ENCODE data around the gene ATRX.

ATRX gene

DNA sequence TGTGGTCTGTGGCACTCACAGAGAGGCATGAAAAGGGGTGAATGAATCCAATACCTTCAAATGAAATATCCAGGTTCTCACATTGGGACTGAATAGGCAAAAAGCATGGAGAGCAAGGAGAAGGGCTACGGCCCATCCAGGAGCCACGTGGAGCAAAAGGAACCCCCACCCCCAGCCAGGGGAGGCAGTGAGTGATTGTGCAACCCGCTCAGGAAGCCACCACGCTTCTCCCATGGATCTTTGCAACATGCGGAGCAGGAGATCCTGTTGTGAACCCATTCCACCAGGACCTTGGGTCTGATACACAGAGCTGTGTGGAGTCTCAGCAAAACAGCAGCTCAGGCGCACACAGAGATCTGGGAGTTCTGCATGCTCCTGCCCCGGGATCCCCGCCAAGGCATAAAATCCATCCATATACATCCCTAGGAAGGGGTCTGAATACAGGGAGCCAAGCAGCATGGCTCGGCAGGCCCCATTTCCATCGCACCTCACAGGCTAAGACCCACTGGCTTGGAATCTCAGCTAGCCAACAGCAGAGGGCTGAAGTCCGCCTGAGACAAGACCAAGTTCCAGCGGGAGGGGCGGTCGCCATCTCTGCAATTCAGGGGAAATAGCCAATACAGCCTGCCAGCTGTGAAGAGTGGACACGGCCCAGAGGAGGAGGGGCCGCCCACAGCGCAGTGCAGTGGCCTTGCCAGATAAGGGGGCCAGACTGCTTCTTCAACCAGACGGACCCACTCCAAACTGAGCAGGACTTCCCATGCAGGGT, 258.6 kb downstream of the ATRX start:
- H3K4ac ChIP-seq (ENCODE audit: low read depth, low read length) = no peak overlapping the region
- no peak overlapping the region for H3K4me2 ChIP-seq (ENCODE audit: low read length)
- H3K4me3 ChIP-seq (ENCODE audit: low read depth, low read length) = no peak overlapping the region
- no peaks in the 10 kb centered on the region for H3K27me3 ChIP-seq (ENCODE audit: insufficient read depth, low read length)
- H2BK120ac ChIP-seq (ENCODE audit: insufficient read depth, low read length, poor library complexity) = no peak overlapping the region
- no peaks in the 10 kb centered on the region for H3K4me1 ChIP-seq (ENCODE audit: control insufficient read depth in 1 of 2, insufficient read depth in 2 of 2, low read length in 2 of 2)
- DNase-seq = no peak
- H2BK5ac ChIP-seq (ENCODE audit: low read depth, low read length, poor library complexity) = no peak overlapping the region
- no peak overlapping the region for H2AK5ac ChIP-seq (ENCODE audit: low read length)
- H2AFZ ChIP-seq (ENCODE audit: insufficient read depth, low read length, poor library complexity) = no peak overlapping the region
- H3K9me3 ChIP-seq (ENCODE audit: insufficient read depth, low read depth, low read length) = no peaks in the 10 kb centered on the region
- H3K18ac ChIP-seq (ENCODE audit: low read length) = no peak overlapping the region
- H4K12ac ChIP-seq (ENCODE audit: low read depth, low read length) = no peak overlapping the region
- no CpG with 5 or more reads among the region's 18 CpGs for WGBS (ENCODE audit: extremely low coverage, insufficient coverage, insufficient read length)
- no peak overlapping the region for H3K14ac ChIP-seq (ENCODE audit: low read length)
- no peaks in the 10 kb centered on the region for H3K79me2 ChIP-seq (ENCODE audit: control insufficient read depth, insufficient read depth, low read length, poor library complexity)
- no peak overlapping the region for H3K27ac ChIP-seq (ENCODE audit: low read depth, low read length)
- H4K8ac ChIP-seq (ENCODE audit: low read depth, low read length) = no peak overlapping the region
- peaks cover 0 to 6% of the 10 kb centered on the region in 2 experiments for H3K36me3 ChIP-seq (ENCODE audit: control insufficient read depth in 1 of 2, insufficient read depth in 2 of 2, low read length in 2 of 2)
- no peaks in the 10 kb centered on the region for H3K79me1 ChIP-seq (ENCODE audit: low read length)
- no peak overlapping the region for H3K9ac ChIP-seq (ENCODE audit: low read length)
- no peak overlapping the region for H2BK12ac ChIP-seq (ENCODE audit: low read length)
- H3K23ac ChIP-seq (ENCODE audit: low read length) = no peak overlapping the region
- no peak overlapping the region for H4K91ac ChIP-seq (ENCODE audit: low read depth, low read length)

DNA sequence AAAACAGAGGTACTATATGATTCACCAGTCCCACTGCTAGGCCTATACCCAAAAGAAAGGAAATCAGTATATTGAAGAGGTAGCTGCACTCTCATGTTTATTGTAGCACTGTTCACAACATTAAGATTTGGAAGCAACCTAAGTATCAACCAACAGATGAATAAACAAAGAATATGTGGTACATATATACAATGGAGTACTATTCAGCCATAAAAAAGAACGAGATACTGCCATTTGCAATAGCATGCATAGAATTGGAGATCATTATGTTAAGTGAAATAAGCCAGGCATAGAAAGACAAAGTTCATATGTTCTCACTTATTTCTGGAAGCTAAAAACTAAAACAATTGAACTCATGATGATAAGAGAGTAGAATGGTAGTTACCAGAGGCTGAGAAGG, 266.3 kb downstream of the ATRX start:
- H3K36me3 ChIP-seq (ENCODE audit: control insufficient read depth in 1 of 2, insufficient read depth in 2 of 2, low read length in 2 of 2) = no peaks in the 10 kb centered on the region
- no peaks in the 10 kb centered on the region for H3K79me1 ChIP-seq (ENCODE audit: low read length)
- no peak overlapping the region for H2BK120ac ChIP-seq (ENCODE audit: insufficient read depth, low read length, poor library complexity)
- H3K9me3 ChIP-seq (ENCODE audit: insufficient read depth, low read depth, low read length) = no peaks in the 10 kb centered on the region
- no peak overlapping the region for H3K23ac ChIP-seq (ENCODE audit: low read length)
- H2BK12ac ChIP-seq (ENCODE audit: low read length) = no peak overlapping the region
- no peaks in the 10 kb centered on the region for H3K4me1 ChIP-seq (ENCODE audit: control insufficient read depth in 1 of 2, insufficient read depth in 2 of 2, low read length in 2 of 2)
- H3K4ac ChIP-seq (ENCODE audit: low read depth, low read length) = no peak overlapping the region
- H3K14ac ChIP-seq (ENCODE audit: low read length) = no peak overlapping the region
- no peak overlapping the region for H4K8ac ChIP-seq (ENCODE audit: low read depth, low read length)
- H3K27ac ChIP-seq (ENCODE audit: low read depth, low read length) = no peak overlapping the region
- H3K9ac ChIP-seq (ENCODE audit: low read length) = no peak overlapping the region
- H3K79me2 ChIP-seq (ENCODE audit: control insufficient read depth, insufficient read depth, low read length, poor library complexity) = no peaks in the 10 kb centered on the region
- H2BK5ac ChIP-seq (ENCODE audit: low read depth, low read length, poor library complexity) = no peak overlapping the region
- DNase-seq = no peak
- H3K27me3 ChIP-seq (ENCODE audit: insufficient read depth, low read length) = no peaks in the 10 kb centered on the region
- no peak overlapping the region for H3K4me2 ChIP-seq (ENCODE audit: low read length)
- no peak overlapping the region for H3K4me3 ChIP-seq (ENCODE audit: low read depth, low read length)
- no peak overlapping the region for H4K91ac ChIP-seq (ENCODE audit: low read depth, low read length)
- H3K18ac ChIP-seq (ENCODE audit: low read length) = no peak overlapping the region
- WGBS (ENCODE audit: extremely low coverage, insufficient coverage, insufficient read length) = no CpG with 5 or more reads among the region's 1 CpG
- no peak overlapping the region for H4K12ac ChIP-seq (ENCODE audit: low read depth, low read length)
- H2AK5ac ChIP-seq (ENCODE audit: low read length) = no peak overlapping the region
- H2AFZ ChIP-seq (ENCODE audit: insufficient read depth, low read length, poor library complexity) = no peak overlapping the region

DNA sequence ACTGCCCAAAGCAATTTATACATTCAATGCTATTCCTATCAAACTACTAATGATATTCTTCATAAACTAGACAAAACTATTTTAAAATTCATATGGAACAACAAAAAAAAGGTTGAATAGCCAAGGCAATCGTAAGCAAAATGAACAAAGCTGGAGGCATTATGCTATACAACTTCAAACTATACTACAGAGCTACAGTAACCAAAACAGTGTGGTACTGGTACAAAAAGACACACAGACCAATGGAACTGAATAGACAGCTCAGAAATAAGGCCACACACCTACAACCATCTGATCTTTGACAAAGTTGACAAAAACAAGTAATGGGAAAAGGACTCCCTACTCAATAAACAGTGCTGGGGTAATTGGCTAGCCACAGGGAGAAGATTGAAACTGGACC, 271.8 kb downstream of the ATRX start:
- Histone ChIP-seq H3K23ac (ENCODE audit: low read length) (no peak overlapping the region), H4K8ac (ENCODE audit: low read depth, low read length) (no peak overlapping the region), H2AK5ac (ENCODE audit: low read length) (no peak overlapping the region), H3K4me3 (ENCODE audit: low read depth, low read length) (no peak overlapping the region), H3K4ac (ENCODE audit: low read depth, low read length) (no peak overlapping the region), H2BK12ac (ENCODE audit: low read length) (no peak overlapping the region), H3K9me3 (ENCODE audit: insufficient read depth, low read depth, low read length) (no peaks in the 10 kb centered on the region), H2BK120ac (ENCODE audit: insufficient read depth, low read length, poor library complexity) (no peak overlapping the region), H3K9ac (ENCODE audit: low read length) (no peak overlapping the region), H3K79me2 (ENCODE audit: control insufficient read depth, insufficient read depth, low read length, poor library complexity) (no peaks in the 10 kb centered on the region), H4K12ac (ENCODE audit: low read depth, low read length) (no peak overlapping the region), H3K4me2 (ENCODE audit: low read length) (no peak overlapping the region), H3K4me1 (ENCODE audit: control insufficient read depth in 1 of 2, insufficient read depth in 2 of 2, low read length in 2 of 2) (no peaks in the 10 kb centered on the region), H4K91ac (ENCODE audit: low read depth, low read length) (no peak overlapping the region), H3K27ac (ENCODE audit: low read depth, low read length) (no peak overlapping the region), H3K18ac (ENCODE audit: low read length) (no peak overlapping the region), H2AFZ (ENCODE audit: insufficient read depth, low read length, poor library complexity) (no peak overlapping the region), H3K14ac (ENCODE audit: low read length) (no peak overlapping the region), H3K36me3 (ENCODE audit: control insufficient read depth in 1 of 2, insufficient read depth in 2 of 2, low read length in 2 of 2) (peaks cover 10% of the 10 kb centered on the region in 2 experiments), H3K27me3 (ENCODE audit: insufficient read depth, low read length) (no peaks in the 10 kb centered on the region), H2BK5ac (ENCODE audit: low read depth, low read length, poor library complexity) (no peak overlapping the region), H3K79me1 (ENCODE audit: low read length) (no peaks in the 10 kb centered on the region)
- DNase-seq = no peak
- no CpG with 5 or more reads among the region's 1 CpG for WGBS (ENCODE audit: extremely low coverage, insufficient coverage, insufficient read length)

DNA sequence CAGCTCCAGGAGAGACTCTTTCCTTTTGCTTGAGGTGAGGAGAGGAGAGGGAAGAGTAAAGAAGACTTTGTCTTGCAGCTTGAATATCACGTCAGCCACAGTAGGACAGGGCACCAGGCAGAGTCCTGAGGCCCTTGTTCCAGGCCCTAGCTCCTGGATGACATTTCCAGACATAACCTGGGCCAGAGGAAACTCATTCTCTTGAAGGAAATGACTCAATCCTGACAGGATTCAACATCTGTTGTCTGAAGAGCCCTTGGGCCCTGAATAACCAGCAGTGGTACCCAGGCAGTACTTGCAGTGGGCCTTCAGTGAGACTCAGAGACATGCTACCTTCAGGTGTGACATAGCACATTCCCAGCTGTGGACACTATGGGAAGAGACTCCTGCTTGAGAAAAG, 276.0 kb downstream of the ATRX start:
- no peak overlapping the region for H3K27ac ChIP-seq (ENCODE audit: low read depth, low read length)
- H3K4ac ChIP-seq (ENCODE audit: low read depth, low read length) = no peak overlapping the region
- H2BK5ac ChIP-seq (ENCODE audit: low read depth, low read length, poor library complexity) = no peak overlapping the region

More for the DNA sequence above, 276.0 kb downstream of the ATRX start:
- H3K36me3 ChIP-seq (ENCODE audit: control insufficient read depth in 1 of 2, insufficient read depth in 2 of 2, low read length in 2 of 2) = peaks cover 10 to 12% of the 10 kb centered on the region in 2 experiments
- no peaks in the 10 kb centered on the region for H3K79me1 ChIP-seq (ENCODE audit: low read length)
- H2BK12ac ChIP-seq (ENCODE audit: low read length) = no peak overlapping the region
- no peaks in the 10 kb centered on the region for H3K27me3 ChIP-seq (ENCODE audit: insufficient read depth, low read length)
- DNase-seq = no peak
- H3K23ac ChIP-seq (ENCODE audit: low read length) = no peak overlapping the region
- no peak overlapping the region for H3K14ac ChIP-seq (ENCODE audit: low read length)
- no peaks in the 10 kb centered on the region for H3K4me1 ChIP-seq (ENCODE audit: control insufficient read depth in 1 of 2, insufficient read depth in 2 of 2, low read length in 2 of 2)
- no peak overlapping the region for H3K4me2 ChIP-seq (ENCODE audit: low read length)
- no peak overlapping the region for H3K18ac ChIP-seq (ENCODE audit: low read length)
- no peak overlapping the region for H4K8ac ChIP-seq (ENCODE audit: low read depth, low read length)
- H2BK120ac ChIP-seq (ENCODE audit: insufficient read depth, low read length, poor library complexity) = no peak overlapping the region
- H4K12ac ChIP-seq (ENCODE audit: low read depth, low read length) = no peak overlapping the region
- no peak overlapping the region for H3K4me3 ChIP-seq (ENCODE audit: low read depth, low read length)
- no peak overlapping the region for H3K9ac ChIP-seq (ENCODE audit: low read length)
- H2AK5ac ChIP-seq (ENCODE audit: low read length) = no peak overlapping the region
- H4K91ac ChIP-seq (ENCODE audit: low read depth, low read length) = no peak overlapping the region
- no CpG with 5 or more reads among the region's 1 CpG for WGBS (ENCODE audit: extremely low coverage, insufficient coverage, insufficient read length)
- H3K79me2 ChIP-seq (ENCODE audit: control insufficient read depth, insufficient read depth, low read length, poor library complexity) = no peaks in the 10 kb centered on the region
- H3K9me3 ChIP-seq (ENCODE audit: insufficient read depth, low read depth, low read length) = no peaks in the 10 kb centered on the region
- no peak overlapping the region for H2AFZ ChIP-seq (ENCODE audit: insufficient read depth, low read length, poor library complexity)

Data from trophoblast cell (in vitro differentiated cells and primary cell).